Lung (tissue), 12 donors: ENCODE data around the gene DCLK1. TPM values are rescaled to one million over a fixed set of nuclear protein-coding genes. Genes with fewer than 3 reads are reported as not detected.

Experiments
- ATAC-seq: fragments of 200-7000 bp; cut with Tn5 transposase; one replicate; pipeline ENCODE4 v1.9.1; 2020; ENCODE audit warnings: moderate number of reproducible peaks; ENCODE audit not compliant: insufficient read depth, low FRiP score
- DNase-seq, 3 donors: peaks; one replicate each; pipeline ENCODE4 v3.0.0-alpha.2; 2013 to 2017
- H3K27ac ChIP-seq, 2 donors: one replicate each; pipeline ENCODE4 v1.5.1; 2013; ENCODE audit warnings: mild to moderate bottlenecking in 2 of 2, moderate library complexity in 2 of 2, control low read depth in 1 of 2, inconsistent platforms in 1 of 2, low read depth in 1 of 2, low read length in 1 of 2
- H3K27me3 ChIP-seq, 3 donors: one replicate each; pipeline ENCODE4 v1.5.1; 2013; ENCODE audit warnings: low read length in 2 of 3; ENCODE audit not compliant: control insufficient read depth in 3 of 3, insufficient read depth in 3 of 3
- H3K36me3 ChIP-seq, 4 donors: one replicate each; pipeline ENCODE4 v1.5.1; 2013; ENCODE audit warnings: low read length in 4 of 4, mild to moderate bottlenecking in 1 of 4, moderate library complexity in 1 of 4; ENCODE audit not compliant: control insufficient read depth in 4 of 4, insufficient read depth in 4 of 4
- H3K4me1 ChIP-seq, 5 donors: one replicate each; pipeline ENCODE4 v1.5.1; 2013; ENCODE audit warnings: low read length in 5 of 5, mild to moderate bottlenecking in 2 of 5, moderate library complexity in 1 of 5; ENCODE audit not compliant: control insufficient read depth in 5 of 5, insufficient read depth in 5 of 5
- H3K4me3 ChIP-seq: one replicate; pipeline ENCODE4 v1.5.1; 2013; ENCODE audit warnings: mild to moderate bottlenecking, control low read depth, moderate library complexity
- H3K9ac ChIP-seq, 2 donors: one replicate each; pipeline ENCODE4 v1.5.1; 2013; ENCODE audit warnings: low read length in 2 of 2, control low read depth in 1 of 2; ENCODE audit not compliant: insufficient read depth in 1 of 2
- H3K9me3 ChIP-seq, 4 donors: one replicate each; pipeline ENCODE4 v1.5.1; 2013; ENCODE audit warnings: low read length in 3 of 4, mild to moderate bottlenecking in 1 of 4, moderate library complexity in 1 of 4; ENCODE audit not compliant: control insufficient read depth in 4 of 4, insufficient read depth in 3 of 4
- CTCF ChIP-seq: IDR thresholded peaks from 2 replicates; pipeline ENCODE4 v1.5.1; 2012; ENCODE audit warnings: mild to moderate bottlenecking; ENCODE audit errors: control extremely low read depth, extremely low read depth
- WGBS, 2 donors: extraction: QIAGEN DNeasy Blood & Tissue Kit; methylation state at CpG; one replicate each; pipeline ENCODE4 v1.1.7; 2013; 5-methylcytosine and 5-hydroxymethylcytosine counted together
- polyA plus RNA-seq, 2 donors: library from polyadenylated mRNA; stranded (reverse); fragments of 200-250 nt; gene quantifications; one replicate each; pipeline ENCODE4 v1.2.1, GENCODE V29; 2013
- total RNA-seq, 2 donors: library from RNA; depleted of rRNA in 1 of 2; stranded (reverse); fragments of >200 nt in 1 of 2; gene quantifications; one replicate each; pipeline ENCODE4 v1.2.1, GENCODE V29; 2014 to 2021
- donor health status: control.
- donor health status: control.
- donor health status: Bipolar disorder and iron deficiency.
- donor health status: healthy.
- donor health status: DM: yes; HTN: yes; CAD: no.

DCLK1 gene
- total and polyA plus RNA-seq, 4 donors, result 1.2 to 23.5 (median 7.0) TPM

DNA sequence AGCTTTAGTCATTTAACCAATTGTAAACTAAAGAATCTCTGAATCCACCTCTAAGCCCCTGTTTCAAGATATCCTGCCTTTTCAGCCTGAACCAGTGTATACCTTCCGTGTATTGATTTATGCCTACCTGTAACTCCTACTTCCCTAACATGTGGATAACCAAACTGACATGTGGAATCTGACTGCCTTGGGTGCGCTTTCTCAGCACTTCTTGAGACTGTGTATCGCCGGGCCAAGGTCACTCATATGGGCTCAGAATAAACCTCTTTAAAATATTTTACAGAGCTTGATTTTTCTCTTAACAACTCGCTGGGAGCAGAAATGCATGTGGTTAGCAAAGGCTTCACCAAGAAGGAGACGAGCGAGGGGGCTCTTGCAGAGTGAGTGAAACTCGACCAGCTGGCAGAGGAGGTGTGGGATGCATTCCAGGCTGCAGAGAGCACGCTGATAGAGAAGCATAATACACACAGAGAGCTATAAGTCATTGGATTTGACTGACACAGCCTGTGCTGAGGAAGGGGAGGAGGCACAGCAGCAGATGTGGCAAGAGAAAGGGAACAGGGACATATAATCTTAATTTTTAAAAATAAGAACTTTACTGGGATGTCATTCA, 386.5 kb downstream of the DCLK1 start:
- H3K27ac ChIP-seq, result no peak overlapping the region
- H3K9me3 ChIP-seq, result no peaks in the 10 kb centered on the region
- ATAC-seq (no peak), DNase-seq (peak; percentile 67 to 70 (median 69))
- no peak for TF ChIP-seq CTCF
- no peaks in the 10 kb centered on the region for H3K27me3 ChIP-seq
- H3K4me1 ChIP-seq, result peaks cover 0 to 14% (median 0%) of the 10 kb centered on the region in 5 donors
- no peaks in the 10 kb centered on the region for H3K36me3 ChIP-seq
- H3K4me3 ChIP-seq, result no peak overlapping the region
- WGBS, 2 donors, result 45 to 70% methylated on average over 9 of the region's 9 CpGs
- H3K9ac ChIP-seq, result no peak overlapping the region

GRCh38 chr13:35744144-35744543, 387.0 kb downstream of the DCLK1 start:
- ATAC-seq, result no peak
- WGBS, 2 donors, result 76 to 81% methylated on average over 2 of the region's 2 CpGs
- H3K9me3 ChIP-seq, result no peaks in the 10 kb centered on the region

GRCh38 chr13:35743165-35743564, 388.0 kb downstream of the DCLK1 start:
- H3K9me3 ChIP-seq, result no peaks in the 10 kb centered on the region
- DNase-seq, result no peak
- peaks cover 0 to 14% (median 0%) of the 10 kb centered on the region in 5 donors for H3K4me1 ChIP-seq
- no peak overlapping the region for H3K9ac ChIP-seq
- ATAC-seq, result no peak
- H3K27ac ChIP-seq, result no peak overlapping the region
- H3K4me3 ChIP-seq, result no peak overlapping the region
- WGBS, 2 donors, result 62 to 68% methylated on average over 3 of the region's 3 CpGs
- H3K27me3 ChIP-seq, result no peaks in the 10 kb centered on the region
- no peaks in the 10 kb centered on the region for H3K36me3 ChIP-seq
- no peak for TF ChIP-seq CTCF

More at GRCh38 chr13:35744144-35744543, 387.0 kb downstream of the DCLK1 start:
- Histone ChIP-seq H3K4me3 (no peak overlapping the region), H3K9ac (no peak overlapping the region), H3K27ac (no peak overlapping the region), H3K27me3 (no peaks in the 10 kb centered on the region), H3K4me1 (peaks cover 0 to 14% (median 0%) of the 10 kb centered on the region in 5 donors), H3K36me3 (no peaks in the 10 kb centered on the region)
- DNase-seq, result no peak
- TF ChIP-seq CTCF, result no peak

DNA sequence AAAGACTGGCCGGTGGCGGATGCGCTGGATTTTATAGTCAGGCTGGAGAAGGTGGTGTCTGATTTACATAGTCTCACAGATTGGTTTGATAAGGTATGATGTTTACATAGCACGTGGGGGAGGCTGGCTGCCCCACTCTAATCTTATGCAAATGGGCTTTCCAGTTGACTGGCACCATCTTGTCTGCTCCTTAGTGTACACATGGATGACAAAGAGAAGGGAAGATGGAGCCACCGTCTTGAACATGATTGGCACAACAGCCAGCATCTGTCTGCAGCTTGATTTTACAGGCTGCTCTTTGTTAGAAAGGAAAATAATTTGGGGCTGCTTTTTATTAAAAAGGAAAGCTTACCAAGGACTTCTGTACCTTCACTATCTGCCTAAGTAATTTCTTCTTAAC, 389.5 kb downstream of the DCLK1 start:
- DNase-seq (no peak), ATAC-seq (no peak)
- WGBS, 2 donors, result 85 to 92% methylated on average over 5 of the region's 5 CpGs

More for the DNA sequence above, 389.5 kb downstream of the DCLK1 start:
- no peaks in the 10 kb centered on the region for H3K9me3 ChIP-seq
- no peaks in the 10 kb centered on the region for H3K36me3 ChIP-seq
- H3K4me3 ChIP-seq, result no peak overlapping the region
- peaks cover 0 to 14% (median 0%) of the 10 kb centered on the region in 5 donors for H3K4me1 ChIP-seq
- no peaks in the 10 kb centered on the region for H3K27me3 ChIP-seq
- no peak overlapping the region for H3K9ac ChIP-seq
- no peak for TF ChIP-seq CTCF
- no peak overlapping the region for H3K27ac ChIP-seq
